HG03439 (cell line): Measurements from ENCODE around the gene ZBTB7C.

ENCODE experiments used
- ATAC-seq: cut with Tn5 transposase; IDR thresholded peaks from one replicate; pipeline ENCODE4 v1.9.1; 2021; ENCODE audit warnings: mild to moderate bottlenecking, moderate library complexity; ENCODE audit not compliant: unreplicated experiment

Gene ZBTB7C

GRCh38 chr18:48326901-48327675 is 82.1 kb downstream of the ZBTB7C start:
- no peak for ATAC-seq

GRCh38 chr18:48325115-48325665 is 84.0 kb downstream of the ZBTB7C start:
- ATAC-seq = no peak

GRCh38 chr18:48324651-48325050 is 84.5 kb downstream of the ZBTB7C start:
- no peak for ATAC-seq

GRCh38 chr18:48323151-48323550 is 86.0 kb downstream of the ZBTB7C start:
- ATAC-seq = no peak

GRCh38 chr18:48321536-48321935 is 87.6 kb downstream of the ZBTB7C start:
- ATAC-seq = no peak

- ATAC-seq = no peak
These were observed 88.1 kb downstream of the ZBTB7C start for GRCh38 chr18:48321121-48321520.

- ATAC-seq = no peak
These were observed 88.6 kb downstream of the ZBTB7C start for GRCh38 chr18:48320639-48320945.

- no peak for ATAC-seq
These were observed 89.2 kb downstream of the ZBTB7C start for GRCh38 chr18:48319801-48320638.

- no peak for ATAC-seq
These were observed 90.7 kb downstream of the ZBTB7C start for GRCh38 chr18:48318436-48318835.

- no peak for ATAC-seq
These were observed 91.3 kb downstream of the ZBTB7C start for GRCh38 chr18:48317781-48318381.

GRCh38 chr18:48316177-48316576 is 93.0 kb downstream of the ZBTB7C start:
- no peak for ATAC-seq

GRCh38 chr18:48314690-48315089 is 94.5 kb downstream of the ZBTB7C start:
- no peak for ATAC-seq

GRCh38 chr18:48313792-48314191 is 95.4 kb downstream of the ZBTB7C start:
- no peak for ATAC-seq

GRCh38 chr18:48312066-48312465 is 97.1 kb downstream of the ZBTB7C start:
- ATAC-seq = no peak

GRCh38 chr18:48310999-48311398 is 98.2 kb downstream of the ZBTB7C start:
- no peak for ATAC-seq

- no peak for ATAC-seq
These were observed 98.8 kb downstream of the ZBTB7C start for GRCh38 chr18:48310353-48310752.

GRCh38 chr18:48308755-48309575 is 100.2 kb downstream of the ZBTB7C start:
- ATAC-seq = no peak

- ATAC-seq = no peak
These were observed 101.1 kb downstream of the ZBTB7C start for GRCh38 chr18:48308027-48308635.

GRCh38 chr18:48306838-48307237 is 102.3 kb downstream of the ZBTB7C start:
- ATAC-seq = no peak
